Body of pancreas (tissue), 4 donors: ENCODE measurements around the gene TMEM225B. TPM values are rescaled to one million over a fixed set of nuclear protein-coding genes. Genes with fewer than 3 reads are reported as not detected.

Experiments
- ATAC-seq: fragments of 150-250 bp; one replicate; pipeline ENCODE4 v1.9.1; 2016
- DNase-seq, 4 donors: peaks; one replicate each; pipeline ENCODE4 v3.0.0-alpha.2; 2019
- H3K27ac ChIP-seq, 4 donors: fragments of 200-600 bp; sonication (generic); 1 replicate in 3 of 4; 2 replicates in 1 of 4; pipeline versions ENCODE4 v1.5.1 to v1.6.1; 2016 to 2019; ENCODE audit warnings: mild to moderate bottlenecking in 1 of 4, mixed read lengths in 1 of 4, moderate library complexity in 1 of 4
- H3K27me3 ChIP-seq, 2 donors: fragments of 200-600 bp; sonication (generic); one replicate each; pipeline ENCODE4 v1.6.0; 2016; ENCODE audit warnings: mild to moderate bottlenecking in 1 of 2
- H3K36me3 ChIP-seq, 2 donors: fragments of 200-600 bp; sonication (generic); replicated peaks in 1 of 2; 2 replicates each; pipeline ENCODE4 v1.5.1; 2016; ENCODE audit warnings: low read depth in 2 of 2; ENCODE audit not compliant: insufficient read depth in 1 of 2
- H3K4me1 ChIP-seq: fragments of 200-600 bp; sonication (generic); one replicate; pipeline ENCODE4 v1.6.0; 2016
- H3K4me3 ChIP-seq, 2 donors: fragments of 200-600 bp; sonication (generic); 1 replicate in 1 of 2; 2 replicates in 1 of 2; pipeline ENCODE4 v1.5.1; 2016 to 2019
- H3K9me3 ChIP-seq, 3 donors: fragments of 200-600 bp; sonication (generic); 1 replicate in 2 of 3; 2 replicates in 1 of 3; pipeline ENCODE4 v1.5.1; 2016
- CTCF ChIP-seq, 7 experiments: fragments of 450-650 bp in 4 of 7; fragments of 200-600 bp in 3 of 7; sonication (generic) in 3 of 7; IDR thresholded peaks; one replicate each; pipeline ENCODE4 v1.5.1; 2016 to 2019; ENCODE audit warnings: antibody characterized with exemption in 7 of 7
- POLR2A ChIP-seq, 3 donors: fragments of 450-650 bp; IDR thresholded peaks; one replicate each; pipeline ENCODE4 v1.6.1; 2016; ENCODE audit warnings: antibody characterized with exemption in 3 of 3, mild to moderate bottlenecking in 2 of 3
- WGBS, 2 donors: methylation state at CpG; one replicate each; pipeline ENCODE4 v1.1.5; 2017; 5-methylcytosine and 5-hydroxymethylcytosine counted together
- intact Hi-C: fragments of 100-400 bp; cut with DNase I; formaldehyde crosslinking; loops from one replicate; pipeline ENCODE4 v1.15.1; 2023
- total RNA-seq, 2 donors: library from RNA; depleted of rRNA; stranded (reverse); fragments of >200 nt; gene quantifications; one replicate each; pipeline ENCODE4 v1.1.0, GENCODE V29; 2016

The TMEM225B gene
- total RNA-seq, 2 donors from 2014 or later, result 0.52 TPM; not detected in 1

GRCh38 chr7:99594948-99595745 is 2.9 kb upstream of the TMEM225B start:
- Histone ChIP-seq H3K4me1 (no peaks in the 10 kb centered on the region), H3K9me3 (no peaks in the 10 kb centered on the region), H3K36me3 (no peaks in the 10 kb centered on the region), H3K27ac (no peak overlapping the region), H3K4me3 (no peak overlapping the region), H3K27me3 (no peaks in the 10 kb centered on the region)
- no peak for ATAC-seq
- DNase-seq, result no peak
- WGBS, 2 donors, result 82 to 83% methylated on average over 7 of the region's 7 CpGs
- no peak for TF ChIP-seq CTCF (IDR thresholded peaks at IDR 0.05)
- no peak for TF ChIP-seq POLR2A (IDR thresholded peaks at IDR 0.05)
- intact Hi-C loops, result no loop called here

GRCh38 chr7:99596408-99596955 is 1.6 kb upstream of the TMEM225B start:
- no peak for DNase-seq
- no peak for ATAC-seq
- no peak for TF ChIP-seq CTCF (IDR thresholded peaks at IDR 0.05)
- TF ChIP-seq POLR2A (IDR thresholded peaks at IDR 0.05), result no peak
- H3K27ac ChIP-seq, result no peak overlapping the region
- H3K4me1 ChIP-seq, result no peaks in the 10 kb centered on the region
- 66 to 88% methylated on average over 1 of the region's 1 CpG for WGBS, 2 donors
- H3K9me3 ChIP-seq, result no peaks in the 10 kb centered on the region
- H3K36me3 ChIP-seq, result no peaks in the 10 kb centered on the region
- H3K4me3 ChIP-seq, result no peak overlapping the region
- no peaks in the 10 kb centered on the region for H3K27me3 ChIP-seq
- intact Hi-C loops, result no loop called here

DNA sequence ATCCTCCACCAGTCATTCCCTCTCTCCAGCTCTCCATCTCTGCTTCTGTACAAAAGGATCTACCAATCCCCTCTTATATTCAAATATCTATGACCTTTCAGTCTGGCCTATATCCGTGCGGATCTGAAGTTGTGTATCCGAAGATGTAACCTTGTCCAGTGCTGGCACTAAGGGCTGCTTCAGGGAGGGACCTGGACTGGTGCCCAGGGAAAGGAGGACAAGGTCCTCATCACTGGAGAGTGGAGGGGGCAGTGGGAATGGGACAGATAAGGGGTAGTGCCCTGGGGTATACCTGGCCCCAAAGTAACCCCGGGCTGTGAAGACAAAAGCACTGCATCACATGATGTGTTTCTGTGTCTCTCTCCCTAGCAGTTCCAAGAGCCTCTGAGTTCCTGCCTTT is 1.8 kb downstream of the TMEM225B start:
- Histone ChIP-seq H3K36me3 (no peaks in the 10 kb centered on the region), H3K27me3 (no peaks in the 10 kb centered on the region), H3K4me3 (no peak overlapping the region), H3K9me3 (no peaks in the 10 kb centered on the region), H3K27ac (no peak overlapping the region), H3K4me1 (no peaks in the 10 kb centered on the region)
- no peak for DNase-seq
- ATAC-seq, result no peak
- WGBS, 2 donors, result 67 to 81% methylated on average over 4 of the region's 4 CpGs
- intact Hi-C loops, result no loop called here
- TF ChIP-seq CTCF (IDR thresholded peaks at IDR 0.05), result no peak
- TF ChIP-seq POLR2A (IDR thresholded peaks at IDR 0.05), result no peak

GRCh38 chr7:99601656-99602310 is 3.7 kb downstream of the TMEM225B start:
- 79 to 83% methylated on average over 6 to 7 of the region's 7 CpGs for WGBS, 2 donors
- Histone ChIP-seq H3K4me1 (no peaks in the 10 kb centered on the region), H3K9me3 (no peaks in the 10 kb centered on the region), H3K36me3 (no peaks in the 10 kb centered on the region), H3K4me3 (no peak overlapping the region), H3K27ac (no peak overlapping the region), H3K27me3 (no peaks in the 10 kb centered on the region)
- intact Hi-C loops, result no loop called here
- ATAC-seq (no peak), DNase-seq (no peak)
- TF ChIP-seq CTCF (IDR thresholded peaks at IDR 0.05) (no peak), POLR2A (IDR thresholded peaks at IDR 0.05) (no peak)
